Activated T-helper 9 cell treated with anti-CD3 and anti-CD28 coated beads, Interleukin-2, amount 50 U/mL, for 16 hours (primary cell): ENCODE data around the gene MPC1.
"Not testable (repeated sequence)": the region's sequence is repeated elsewhere in the genome, so short reads cannot be mapped to it uniquely, and the experiment has no call there.

Source experiments
- DNase-seq: peaks from one replicate; pipeline ENCODE4 v3.0.0-alpha.2; 2020; ENCODE audit warnings: low read depth

Gene MPC1

DNA sequence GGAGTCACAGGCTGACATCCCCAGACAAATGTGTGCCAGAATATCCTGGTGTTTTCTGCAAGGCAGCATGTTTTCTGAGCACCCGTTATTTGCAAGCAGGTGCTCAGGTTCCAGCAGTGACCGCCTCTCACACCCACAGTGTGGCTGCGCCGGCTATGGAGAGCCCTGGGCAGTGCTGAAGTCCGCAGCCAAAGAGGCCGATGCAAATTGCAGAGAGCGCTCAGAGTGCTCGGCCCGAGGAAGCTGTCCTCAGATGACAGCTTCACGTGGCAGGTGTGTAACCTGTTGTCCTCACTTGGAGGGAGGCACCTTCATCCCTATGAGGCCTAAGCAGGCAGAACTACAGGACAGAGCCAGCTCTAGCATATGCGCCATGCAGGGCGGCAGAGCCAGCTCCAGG lies 23.5 kb upstream of the MPC1 start:
- DNase-seq, result no peak

DNA sequence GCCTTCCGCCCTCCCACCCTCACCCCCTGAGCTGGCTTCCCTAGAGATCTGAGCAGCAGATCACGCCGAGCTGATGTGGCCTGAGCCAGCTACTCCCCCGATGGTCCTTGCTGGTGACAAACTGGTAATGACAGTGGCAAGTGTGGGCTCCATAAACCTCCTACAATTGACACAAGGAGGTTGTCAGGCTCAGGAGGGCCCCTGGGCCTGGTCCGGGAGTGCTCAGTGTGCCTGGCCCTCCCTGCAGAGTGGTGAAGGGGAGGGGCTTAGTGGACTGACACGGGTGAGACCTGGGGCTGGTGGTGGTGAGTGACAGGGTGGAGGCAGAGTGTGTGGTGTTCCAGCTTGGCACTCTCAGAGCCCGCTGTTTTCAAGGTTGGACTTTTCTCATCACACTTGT lies 22.6 kb upstream of the MPC1 start:
- no peak for DNase-seq

DNA sequence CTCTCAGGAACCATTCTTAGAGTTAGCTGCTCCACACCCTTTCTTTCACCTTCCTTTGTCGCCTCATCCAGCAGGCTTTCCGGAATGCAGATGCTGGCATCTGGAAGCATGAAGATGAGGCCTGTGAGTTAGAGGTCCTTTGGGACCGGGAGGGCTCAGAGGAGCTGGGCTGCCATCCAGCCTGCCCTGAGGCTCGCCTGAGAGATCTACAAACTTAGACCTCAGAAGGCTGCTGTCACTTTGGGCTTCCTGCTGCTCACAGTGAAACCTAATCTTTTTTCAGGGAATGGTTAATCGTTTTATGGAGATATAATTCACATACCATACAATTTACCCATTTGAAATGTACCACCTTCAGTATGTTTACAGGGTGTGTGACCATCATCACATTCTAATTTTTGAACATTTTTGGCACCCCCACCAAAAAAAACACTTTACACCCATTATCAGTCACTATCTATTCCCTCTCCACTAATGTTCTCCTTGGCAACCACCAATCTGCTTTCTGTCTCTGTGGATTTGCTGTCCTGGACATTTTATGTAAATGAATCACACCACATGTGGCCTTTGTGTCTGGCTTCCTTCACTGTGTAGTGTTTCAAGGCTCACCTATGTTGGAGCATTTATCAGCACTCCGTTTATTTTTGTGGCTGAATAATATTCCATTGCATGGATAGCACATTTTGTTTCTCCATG lies 20.0 kb upstream of the MPC1 start:
- DNase-seq, result no peak

DNA sequence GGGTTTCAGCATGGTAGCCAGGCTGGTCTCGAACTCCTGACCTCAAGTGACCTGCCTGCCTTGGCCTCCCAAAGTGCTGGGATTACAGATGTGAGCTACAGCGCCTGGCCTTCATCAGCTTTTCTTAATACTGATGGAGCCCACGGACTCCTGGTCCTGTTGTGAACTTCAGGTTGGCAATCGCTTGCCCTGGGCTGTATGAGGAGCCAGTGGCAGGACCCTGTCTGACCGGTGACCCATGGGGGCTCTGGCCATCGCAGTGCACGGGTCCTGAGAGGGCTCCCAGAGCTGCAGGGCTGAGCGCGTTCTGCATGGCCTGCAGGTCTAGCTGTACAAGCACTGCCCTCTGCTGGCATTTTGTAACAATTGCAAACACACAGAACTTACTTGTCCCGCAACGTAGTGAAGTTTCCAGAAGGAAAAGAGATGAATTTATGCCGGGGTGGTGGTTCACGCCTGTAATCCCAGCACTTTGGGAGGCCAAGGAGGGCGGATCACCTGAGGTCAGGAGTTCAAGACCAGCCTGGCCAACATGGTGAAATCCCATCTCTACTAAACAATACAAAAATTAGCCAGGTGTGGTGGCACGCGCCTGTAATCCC lies 18.0 kb upstream of the MPC1 start:
- peak; percentile 15 for DNase-seq

DNA sequence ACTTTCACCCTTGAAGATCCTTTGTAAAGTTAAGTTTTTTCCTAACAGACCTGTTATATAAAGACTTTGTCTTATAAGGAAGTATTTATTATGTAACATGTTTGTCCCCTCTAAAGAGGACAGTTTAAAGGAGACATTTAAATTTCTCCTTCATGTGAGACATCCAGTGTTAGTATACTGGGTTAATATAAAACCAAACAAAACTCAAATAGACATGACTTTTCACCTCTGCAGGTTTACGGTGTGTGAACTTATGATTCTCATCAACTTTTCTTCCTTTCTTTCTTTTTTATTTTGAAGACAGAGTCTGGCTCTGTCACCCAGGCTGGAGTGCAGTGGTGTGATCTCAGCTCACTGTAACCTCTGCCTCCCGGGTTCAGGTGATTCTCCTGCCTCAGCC lies 17.4 kb upstream of the MPC1 start:
- no peak for DNase-seq

DNA sequence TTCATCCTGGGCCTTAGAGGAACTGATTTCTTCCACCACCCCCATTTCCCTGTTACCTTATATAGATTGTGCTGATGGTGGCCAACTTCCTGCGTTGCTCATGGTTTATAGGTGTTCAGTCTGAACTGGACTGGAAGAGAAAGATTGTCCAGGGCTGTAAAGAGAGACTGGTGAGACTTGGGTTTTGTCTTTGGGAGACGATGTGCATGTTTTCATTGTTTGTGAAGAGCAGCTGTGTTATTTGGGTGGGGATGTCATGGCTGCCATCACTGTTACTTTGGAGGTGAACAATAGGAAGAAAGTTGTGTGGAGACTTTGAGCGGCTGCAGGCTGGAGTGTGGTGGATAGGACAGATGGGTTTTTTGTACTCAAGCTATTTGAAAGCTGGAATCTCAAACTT lies 15.6 kb upstream of the MPC1 start:
- DNase-seq, result no peak

DNA sequence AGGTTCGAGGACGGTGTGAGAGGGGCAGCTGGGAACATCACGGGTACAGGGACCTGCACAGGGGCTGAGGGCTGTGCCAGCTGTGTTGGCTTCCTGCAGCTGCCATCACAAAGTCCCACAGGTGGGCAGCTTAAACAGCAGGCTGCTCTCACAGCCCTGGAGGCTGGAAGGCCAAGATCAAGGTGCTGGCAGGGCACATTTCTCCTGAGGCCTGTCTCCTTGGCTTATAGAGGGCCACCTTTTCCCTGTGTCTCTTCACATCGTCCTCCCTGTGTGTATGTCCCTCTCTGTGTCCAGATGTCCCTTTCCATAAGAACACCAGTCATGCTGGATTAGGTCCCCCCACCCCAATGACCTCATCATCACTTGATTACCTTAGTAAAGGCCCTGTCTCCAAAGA lies 15.1 kb upstream of the MPC1 start:
- DNase-seq, result no peak

DNA sequence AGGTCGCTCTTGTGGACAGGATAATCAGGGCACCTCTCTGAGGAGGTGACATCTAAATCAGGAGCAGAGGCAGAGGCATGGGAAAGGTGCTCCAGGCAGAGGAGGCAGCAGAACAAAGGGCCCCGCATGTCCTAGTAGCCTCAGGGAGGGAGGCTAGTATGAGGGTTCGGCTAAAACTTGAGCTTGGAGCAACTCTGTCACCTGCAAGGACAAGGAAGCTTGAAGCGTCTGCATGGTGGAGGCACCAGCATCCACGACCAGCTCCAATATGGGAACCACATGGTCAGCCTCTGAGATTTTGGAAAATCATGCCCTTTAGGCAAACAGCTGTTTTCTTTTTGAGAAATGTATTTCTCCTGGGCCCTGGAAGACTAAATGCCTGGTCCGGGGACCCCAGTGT lies 13.0 kb upstream of the MPC1 start:
- DNase-seq, result no peak

DNA sequence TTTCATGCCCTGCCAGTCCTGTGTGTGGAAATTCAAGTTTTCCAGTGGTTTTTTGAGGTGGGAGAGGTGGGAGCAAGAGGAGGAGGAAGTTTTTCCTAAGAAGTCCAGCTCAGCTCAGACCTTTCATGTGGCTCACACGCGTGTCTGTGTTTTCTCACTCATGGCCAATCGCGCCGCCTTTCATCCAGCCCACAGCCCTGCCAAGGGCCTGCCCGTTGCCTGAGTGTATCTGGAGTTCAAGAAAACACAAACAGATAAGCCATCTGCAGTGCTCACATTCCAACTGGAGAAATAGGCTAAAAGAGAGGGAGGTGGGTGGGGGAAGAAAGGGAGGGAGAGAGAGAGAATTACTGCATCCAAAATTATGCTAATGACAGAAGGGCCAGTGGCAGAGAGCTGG lies 12.6 kb upstream of the MPC1 start:
- DNase-seq, result no peak

DNA sequence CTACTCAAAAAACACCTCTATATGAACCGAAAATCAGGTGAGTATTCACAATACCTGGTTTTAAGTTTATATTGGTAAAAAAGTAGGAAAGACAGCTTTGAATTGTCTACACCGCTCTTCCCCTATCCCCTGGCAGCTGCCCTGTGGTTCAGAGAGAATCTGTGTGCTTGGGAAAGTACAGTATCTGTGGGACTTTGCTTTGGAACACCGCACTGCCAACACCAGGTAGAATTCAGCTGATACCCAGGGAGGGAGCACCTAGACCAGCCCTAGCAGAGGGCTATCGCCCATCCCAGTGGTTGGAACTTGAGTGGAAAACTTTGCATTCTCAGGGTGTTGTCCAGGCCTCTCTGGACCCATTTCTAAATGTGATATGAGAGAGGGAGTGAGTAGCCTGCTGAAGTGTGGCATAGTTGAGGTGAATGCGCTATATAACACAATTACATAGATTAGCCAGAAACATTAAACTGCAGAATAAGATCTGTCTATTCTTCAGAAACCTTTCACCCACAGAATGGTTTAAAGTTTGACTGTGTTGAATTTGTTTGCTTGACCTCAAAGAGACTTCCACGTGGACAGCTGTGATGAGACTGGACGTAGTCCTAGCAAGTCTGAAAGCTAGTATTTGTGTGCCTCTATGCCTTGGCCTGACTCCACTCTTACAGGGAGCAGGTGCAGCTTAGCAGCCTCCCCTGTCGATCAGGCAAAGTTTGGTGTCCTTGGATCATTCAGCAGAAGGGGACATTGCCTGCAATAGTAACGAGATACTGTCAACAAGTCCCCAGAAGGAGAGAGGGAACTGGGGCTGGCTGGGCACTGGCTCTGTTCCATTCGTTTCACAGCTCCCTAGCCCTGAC lies 11.5 kb upstream of the MPC1 start:
- no peak for DNase-seq

DNA sequence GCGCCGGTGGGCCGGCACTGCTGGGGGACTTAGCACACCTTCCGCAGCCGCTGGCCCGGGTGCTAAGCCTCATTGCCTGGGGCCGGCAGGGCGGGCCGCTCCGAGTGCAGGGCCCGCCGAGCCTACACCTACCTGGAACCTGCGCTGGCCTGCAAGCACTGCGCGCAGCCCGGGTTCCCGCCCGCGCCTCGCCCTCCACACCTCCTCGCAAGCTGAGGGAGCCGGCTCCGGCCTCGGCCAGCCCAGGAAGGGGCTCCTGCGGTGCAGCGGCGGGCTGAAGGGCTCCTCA lies 10.7 kb upstream of the MPC1 start:
- DNase-seq, result no peak

DNA sequence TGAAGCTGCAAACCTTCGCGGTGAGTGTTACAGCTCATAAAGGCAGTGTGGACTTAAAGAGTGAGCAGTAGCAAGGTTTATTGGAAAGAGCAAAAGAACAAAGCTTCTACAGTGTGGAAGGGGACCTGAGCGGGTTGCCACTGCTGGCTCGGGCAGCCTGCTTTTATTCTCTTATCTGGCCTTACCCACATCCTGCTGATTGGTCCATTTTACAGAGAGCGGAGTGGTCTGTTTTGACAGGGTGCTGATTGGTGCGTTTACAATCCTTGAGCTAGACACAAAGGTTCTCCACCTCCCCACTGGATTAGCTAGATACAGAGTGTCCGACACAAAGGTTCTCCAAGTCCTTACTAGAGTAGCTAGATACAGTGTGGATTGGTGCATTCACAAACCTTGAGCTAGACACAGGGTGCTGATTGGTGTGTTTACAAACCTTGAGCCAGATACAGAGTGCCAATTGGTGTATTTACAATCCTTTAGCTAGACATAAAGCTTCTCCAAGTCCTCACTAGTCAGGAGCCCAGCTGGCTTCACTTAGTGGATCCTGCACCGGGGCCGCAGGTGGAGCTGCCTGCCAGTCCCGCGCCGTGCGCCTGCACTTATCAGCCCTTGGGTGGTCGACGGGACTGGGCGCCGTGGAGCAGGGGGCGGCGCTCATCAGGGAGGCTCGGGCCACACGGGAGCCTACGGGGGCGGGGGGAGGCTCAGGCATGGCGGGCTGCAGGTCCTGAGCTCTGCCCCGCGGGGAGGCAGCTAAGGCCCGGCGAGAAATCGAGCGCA lies 10.2 kb upstream of the MPC1 start:
- DNase-seq, result not testable (repeated sequence)

DNA sequence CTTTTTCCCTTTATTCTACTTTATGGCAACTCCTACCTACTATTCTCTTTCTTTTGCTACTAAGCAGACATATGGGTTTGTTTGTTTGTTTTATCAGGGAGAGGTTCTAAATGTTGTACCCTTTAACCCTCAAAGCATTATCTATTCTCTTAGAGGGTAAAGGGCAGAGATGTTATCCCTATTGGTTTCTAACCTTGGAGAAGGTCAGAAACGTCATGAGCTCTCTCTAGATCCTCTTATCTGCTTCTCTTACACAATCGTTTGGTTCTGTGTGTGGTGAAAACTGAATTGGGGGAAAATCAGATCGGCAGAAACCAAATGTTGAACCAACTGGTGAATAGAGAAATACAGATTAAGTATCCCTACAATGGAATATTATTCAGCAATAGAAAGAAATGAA lies 6.4 kb upstream of the MPC1 start:
- no peak for DNase-seq

DNA sequence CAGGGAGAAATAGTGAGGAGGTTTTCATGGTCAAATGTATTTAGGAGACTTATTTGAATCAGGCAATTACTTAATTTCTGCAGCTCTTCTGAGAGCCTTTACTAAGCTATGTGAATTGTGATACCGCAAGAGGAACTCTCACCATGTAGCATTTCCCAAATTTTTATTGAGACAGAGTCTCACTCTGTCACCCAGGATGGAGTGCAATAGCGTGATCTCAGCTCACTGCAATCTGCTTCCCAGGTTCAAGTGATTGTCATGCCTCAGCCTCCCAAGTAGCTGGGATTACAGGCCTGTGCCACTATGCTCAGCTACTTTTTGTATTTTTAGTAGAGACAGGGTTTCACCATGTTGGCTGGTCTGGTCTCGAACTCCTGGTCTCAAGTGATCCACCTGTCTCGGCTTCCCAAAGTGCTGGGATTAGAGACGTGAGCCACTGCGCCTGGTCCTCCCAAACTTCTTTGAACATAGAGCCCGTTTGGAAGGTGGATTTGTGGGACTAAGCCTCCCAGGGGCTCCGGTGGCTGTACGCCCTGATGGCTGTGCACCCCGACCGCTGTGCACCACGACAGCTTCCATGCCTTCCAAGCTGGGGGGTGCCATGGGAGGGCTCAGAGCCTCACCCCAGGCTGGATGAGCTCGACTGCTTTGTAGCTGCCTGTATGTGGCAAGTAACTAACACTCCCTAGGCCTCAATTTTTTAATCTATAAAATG lies 5.7 kb upstream of the MPC1 start:
- DNase-seq, result no peak

DNA sequence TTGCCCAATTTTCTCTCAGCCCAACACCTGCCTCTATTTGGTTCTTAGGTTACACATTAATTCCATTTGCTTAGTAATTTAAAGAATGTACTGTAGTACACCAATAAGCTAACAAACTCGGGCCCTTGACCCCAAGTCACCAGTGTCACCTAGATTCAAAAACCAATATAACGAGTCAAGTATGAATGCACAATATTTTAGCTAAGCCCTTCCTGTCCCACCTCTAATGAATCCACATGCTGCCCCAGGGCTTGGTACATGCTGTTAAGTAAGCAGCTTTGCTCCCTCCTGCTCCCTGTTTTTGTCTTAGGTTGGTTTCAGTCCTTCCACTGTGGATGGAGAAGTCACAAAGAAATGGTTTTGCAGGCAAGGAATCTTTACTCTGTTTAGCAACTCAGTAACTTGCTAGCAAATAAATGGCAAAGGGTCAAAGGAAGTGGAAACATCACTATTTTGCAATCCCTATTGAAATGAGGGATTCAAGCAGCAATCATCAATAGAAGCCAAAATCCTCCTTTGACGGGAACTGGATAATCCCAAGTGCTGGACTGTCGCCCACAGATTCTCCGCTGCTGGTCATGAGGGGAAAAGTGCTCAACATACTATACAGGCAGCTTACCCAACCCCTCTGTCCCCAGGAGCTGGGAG lies 5.0 kb upstream of the MPC1 start:
- DNase-seq, result no peak

DNA sequence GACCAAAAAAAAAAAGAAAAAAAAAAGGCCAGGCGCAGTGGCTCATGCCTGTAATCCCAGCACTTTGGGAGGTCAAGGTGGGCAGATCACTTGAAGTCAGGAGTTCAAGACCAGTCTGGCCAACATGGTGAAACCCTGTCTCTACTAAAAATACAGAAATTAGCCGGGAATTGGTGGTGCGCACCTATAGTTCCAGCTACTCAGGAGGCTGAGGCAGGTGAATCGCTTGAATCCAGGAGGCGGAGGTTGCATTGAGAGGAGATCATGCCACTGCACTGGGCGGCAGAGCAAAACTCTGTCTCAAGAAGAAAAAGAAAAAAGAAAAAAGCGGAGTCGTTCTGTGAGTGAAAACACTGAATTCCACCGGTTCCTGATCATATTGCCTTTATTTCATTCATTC lies 4.4 kb upstream of the MPC1 start:
- not testable (repeated sequence) for DNase-seq

DNA sequence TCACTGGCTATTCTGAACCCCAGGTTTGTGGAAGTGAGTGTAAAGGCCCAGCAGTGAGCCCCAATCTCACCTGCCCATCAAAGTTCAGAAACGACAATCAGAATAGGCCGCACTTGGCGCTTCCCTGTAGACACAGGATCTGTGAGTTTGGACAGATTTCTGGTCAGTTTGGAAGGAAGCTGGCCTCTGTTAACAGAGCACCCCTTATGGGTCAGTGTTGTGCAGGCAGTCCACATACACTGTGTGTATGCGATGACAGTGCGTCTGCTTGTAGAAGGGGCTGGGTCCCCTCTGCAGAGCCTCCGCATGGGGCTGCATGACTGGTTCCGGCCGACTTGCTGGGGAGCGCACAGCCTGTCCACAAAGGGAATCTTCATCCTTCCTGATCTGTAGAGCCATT lies 3.4 kb upstream of the MPC1 start:
- no peak for DNase-seq

DNA sequence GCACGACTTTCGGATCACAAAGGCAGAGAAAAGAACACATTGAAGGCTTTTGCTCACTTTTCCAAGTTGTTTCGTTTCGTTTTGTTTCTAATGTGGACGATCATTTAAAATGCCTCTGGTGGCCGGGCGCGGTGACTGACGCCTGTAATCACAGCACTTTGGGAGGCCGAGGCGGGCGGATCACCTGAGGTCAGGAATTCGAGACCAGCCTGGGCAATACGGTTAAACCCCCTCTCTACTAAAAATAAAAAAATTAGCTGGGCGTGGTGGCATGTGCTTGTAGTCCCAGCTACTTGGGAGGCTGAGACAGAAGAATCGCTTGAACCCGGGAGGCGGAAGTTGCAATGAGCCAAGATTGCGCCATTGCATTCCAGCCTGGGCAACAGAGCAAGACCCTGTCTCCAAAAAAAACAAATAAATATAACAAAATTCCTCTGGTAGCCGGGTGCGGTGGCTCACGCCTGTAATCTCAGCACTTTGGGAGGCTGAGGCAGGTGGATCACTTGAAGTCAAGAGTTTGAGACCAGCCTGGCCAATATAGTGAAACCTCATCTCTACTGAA lies 1.1 kb upstream of the MPC1 start:
- peak; percentile 7 for DNase-seq

DNA sequence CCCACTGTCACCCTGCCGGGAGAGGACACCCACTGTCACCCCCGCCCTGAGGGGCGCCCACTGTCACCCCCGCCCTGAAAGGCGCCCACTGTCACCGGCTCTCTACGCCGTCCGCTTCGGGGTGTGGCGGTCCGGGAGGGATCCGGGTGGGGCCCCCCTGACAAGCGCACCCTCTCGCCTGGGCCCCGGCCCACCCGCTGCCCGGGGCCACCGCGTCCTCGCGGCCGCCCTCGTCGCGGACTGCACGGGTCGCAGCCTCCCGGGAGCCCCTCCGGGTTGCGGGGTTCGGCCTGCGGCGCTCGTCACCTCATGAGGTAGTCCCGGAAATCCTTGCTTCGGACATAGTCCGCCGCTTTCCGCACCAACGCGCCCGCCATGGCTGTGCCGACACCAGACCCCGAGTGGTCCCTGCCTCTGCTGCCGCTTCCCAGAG lies 224 bp downstream of the MPC1 start:
- no peak for DNase-seq

DNA sequence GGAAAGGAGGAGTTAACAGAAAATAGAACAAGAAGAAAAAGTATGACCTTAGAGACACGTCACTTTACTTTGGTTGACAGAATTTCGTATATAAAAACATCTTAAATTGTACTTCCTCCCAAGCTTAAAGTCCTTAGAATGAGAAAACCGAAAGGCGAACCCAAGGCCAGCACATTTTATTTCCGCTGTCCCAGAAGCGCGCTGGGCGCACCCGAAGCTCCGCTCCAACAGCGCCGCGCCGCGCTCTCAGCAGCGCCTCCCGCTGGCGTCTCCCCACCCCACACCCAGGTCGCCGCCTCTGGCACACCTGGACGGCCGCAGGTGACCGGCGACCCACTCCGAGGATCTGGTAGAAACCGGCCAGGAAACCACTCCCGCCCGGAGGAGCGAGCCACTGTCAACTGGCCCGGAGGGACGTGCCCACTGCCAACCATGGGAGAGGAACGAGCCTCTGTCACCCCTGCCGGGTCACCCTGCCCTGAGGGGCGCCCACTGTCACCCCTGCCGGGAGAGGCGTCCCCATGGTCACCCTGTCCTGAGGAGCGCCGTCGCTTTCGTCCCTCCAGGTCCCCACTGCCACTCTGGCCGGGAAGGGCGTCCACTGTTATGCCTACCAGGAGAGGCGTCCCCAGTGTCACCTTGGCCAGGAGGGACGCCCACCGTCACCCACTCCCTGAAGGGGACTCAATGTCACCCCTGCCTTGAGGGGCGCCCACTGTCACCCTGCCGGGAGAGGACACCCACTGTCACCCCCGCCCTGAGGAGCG lies 824 bp downstream of the MPC1 start:
- DNase-seq, result peak; percentile 55

DNA sequence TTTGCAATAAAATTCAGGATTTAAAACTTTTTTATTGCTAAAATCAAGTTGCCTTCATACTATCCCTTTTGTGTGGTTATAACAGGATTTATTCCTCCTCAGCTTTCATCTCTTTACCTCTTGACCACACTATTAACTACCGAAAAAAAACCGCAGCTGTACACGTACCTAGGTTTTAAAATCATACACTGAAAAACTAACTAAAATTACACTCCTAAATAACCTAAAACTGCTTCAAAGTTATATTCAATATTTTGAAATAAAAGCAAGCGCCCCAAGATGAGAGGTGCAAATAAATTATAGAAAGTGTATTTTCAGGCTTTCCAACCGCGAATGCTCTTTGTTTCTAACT lies 1.4 kb downstream of the MPC1 start:
- DNase-seq, result no peak
